ENCODE results near the gene A3GALT2. TPM values are rescaled to one million over a fixed set of nuclear protein-coding genes. Genes with fewer than 3 reads are reported as not detected.

Gene A3GALT2
- total RNA-seq, 1 donor from 2014 or later = 0.35 TPM

DNA sequence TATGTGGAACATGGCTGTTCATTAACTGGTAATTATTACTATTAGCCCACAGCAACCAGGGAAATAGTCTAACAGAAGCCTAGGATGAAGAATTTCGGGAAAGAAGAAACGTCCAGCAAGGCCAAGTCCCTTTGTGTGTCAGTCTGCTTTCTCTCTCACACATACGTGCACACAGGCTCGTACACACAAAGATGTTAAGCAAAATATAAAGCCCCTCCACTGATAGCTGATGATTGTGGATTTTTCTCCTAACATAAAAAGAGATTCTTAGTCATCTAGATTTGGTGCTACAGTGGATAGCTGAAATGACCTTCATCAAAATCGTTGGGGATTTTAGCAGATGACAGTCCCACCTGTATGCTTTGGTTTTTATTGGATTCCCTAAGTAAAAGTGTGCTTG lies 42.1 kb upstream of the A3GALT2 start:
- peak overlapping the region; percentile 96 for H3K27ac Mint-ChIP-seq (ENCODE audit: unreplicated experiment)
- H3K4me1 Mint-ChIP-seq (ENCODE audit: unreplicated experiment) = peaks cover 72% of the 10 kb centered on the region
- H3K9me3 Mint-ChIP-seq (ENCODE audit: unreplicated experiment) = peaks cover 5% of the 10 kb centered on the region
- DNase-seq (ENCODE audit: extremely low spot score, unreplicated experiment) = no peak
- H3K27me3 Mint-ChIP-seq (ENCODE audit: unreplicated experiment) = no peaks in the 10 kb centered on the region
- H3K36me3 Mint-ChIP-seq (ENCODE audit: unreplicated experiment) = peaks cover 8% of the 10 kb centered on the region
- TF ChIP-seq, protein P1, sequence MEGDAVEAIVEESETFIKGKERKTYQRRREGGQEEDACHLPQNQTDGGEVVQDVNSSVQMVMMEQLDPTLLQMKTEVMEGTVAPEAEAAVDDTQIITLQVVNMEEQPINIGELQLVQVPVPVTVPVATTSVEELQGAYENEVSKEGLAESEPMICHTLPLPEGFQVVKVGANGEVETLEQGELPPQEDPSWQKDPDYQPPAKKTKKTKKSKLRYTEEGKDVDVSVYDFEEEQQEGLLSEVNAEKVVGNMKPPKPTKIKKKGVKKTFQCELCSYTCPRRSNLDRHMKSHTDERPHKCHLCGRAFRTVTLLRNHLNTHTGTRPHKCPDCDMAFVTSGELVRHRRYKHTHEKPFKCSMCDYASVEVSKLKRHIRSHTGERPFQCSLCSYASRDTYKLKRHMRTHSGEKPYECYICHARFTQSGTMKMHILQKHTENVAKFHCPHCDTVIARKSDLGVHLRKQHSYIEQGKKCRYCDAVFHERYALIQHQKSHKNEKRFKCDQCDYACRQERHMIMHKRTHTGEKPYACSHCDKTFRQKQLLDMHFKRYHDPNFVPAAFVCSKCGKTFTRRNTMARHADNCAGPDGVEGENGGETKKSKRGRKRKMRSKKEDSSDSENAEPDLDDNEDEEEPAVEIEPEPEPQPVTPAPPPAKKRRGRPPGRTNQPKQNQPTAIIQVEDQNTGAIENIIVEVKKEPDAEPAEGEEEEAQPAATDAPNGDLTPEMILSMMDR (IDR thresholded peaks at IDR 0.05) = no peak
- no peak overlapping the region for H3K4me3 Mint-ChIP-seq (ENCODE audit: unreplicated experiment)

DNA sequence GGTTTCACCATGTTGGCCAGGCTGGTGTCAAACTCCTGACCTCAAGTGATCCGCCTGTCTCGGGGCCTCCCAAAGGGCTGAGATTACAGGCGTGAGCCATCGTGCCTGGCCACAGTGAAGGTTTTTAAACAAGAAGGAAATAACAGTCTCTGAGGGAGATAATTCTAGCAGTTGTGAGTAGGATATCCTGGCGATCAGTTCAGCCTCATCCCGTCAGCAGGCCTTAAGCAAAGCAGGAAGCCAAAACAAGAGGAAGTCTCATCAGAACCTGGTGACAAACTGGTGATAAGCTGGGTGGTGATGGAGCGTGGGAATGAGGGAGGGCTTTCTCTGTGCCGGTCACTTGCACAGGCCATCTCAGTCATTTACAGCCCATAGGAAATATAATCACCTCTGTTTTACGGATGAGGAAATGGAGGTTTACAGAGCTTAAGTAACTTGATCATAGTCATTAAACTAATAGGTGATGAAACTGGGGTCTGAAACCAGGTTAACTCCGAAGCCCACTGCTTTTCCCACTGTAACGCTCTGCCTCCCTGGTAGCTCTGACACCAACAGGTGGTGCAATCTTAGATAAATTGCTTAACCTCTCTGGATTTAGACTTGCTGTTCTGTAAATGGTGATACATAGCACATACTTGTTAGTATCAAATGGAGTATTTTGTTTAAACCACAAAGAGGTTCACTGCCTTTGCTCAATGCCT lies 40.8 kb upstream of the A3GALT2 start:
- Mint-ChIP-seq H3K36me3 (ENCODE audit: unreplicated experiment) (peaks cover 15% of the 10 kb centered on the region), H3K4me1 (ENCODE audit: unreplicated experiment) (peaks cover 58% of the 10 kb centered on the region), H3K27ac (ENCODE audit: unreplicated experiment) (peak overlapping the region; percentile 62), H3K4me3 (ENCODE audit: unreplicated experiment) (no peak overlapping the region), H3K27me3 (ENCODE audit: unreplicated experiment) (no peaks in the 10 kb centered on the region), H3K9me3 (ENCODE audit: unreplicated experiment) (peaks cover 5% of the 10 kb centered on the region)
- DNase-seq (ENCODE audit: extremely low spot score, unreplicated experiment) = no peak
- TF ChIP-seq, protein P1 (IDR thresholded peaks at IDR 0.05) = no peak

DNA sequence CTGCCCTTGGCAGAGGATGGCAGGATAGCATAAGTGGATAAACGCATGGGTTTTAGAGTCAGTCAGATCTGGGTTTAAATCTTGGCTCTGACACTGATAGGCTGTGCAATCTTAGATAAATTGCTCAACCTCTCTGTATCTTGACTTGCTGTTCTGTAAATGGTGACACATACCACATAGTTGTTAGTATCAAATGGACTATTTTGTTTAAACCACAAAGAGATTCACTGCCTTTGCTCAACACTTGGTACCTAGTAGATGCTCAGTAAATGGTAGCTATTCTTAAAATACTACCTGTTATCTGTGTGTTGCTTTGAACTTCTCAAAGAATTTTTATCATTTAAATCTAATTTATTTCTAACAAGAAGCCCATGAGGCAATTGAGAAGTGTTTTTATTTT lies 39.5 kb upstream of the A3GALT2 start:
- no peaks in the 10 kb centered on the region for H3K27me3 Mint-ChIP-seq (ENCODE audit: unreplicated experiment)
- no peak overlapping the region for H3K27ac Mint-ChIP-seq (ENCODE audit: unreplicated experiment)
- no peak overlapping the region for H3K4me3 Mint-ChIP-seq (ENCODE audit: unreplicated experiment)
- H3K4me1 Mint-ChIP-seq (ENCODE audit: unreplicated experiment) = peaks cover 45% of the 10 kb centered on the region
- peaks cover 20% of the 10 kb centered on the region for H3K36me3 Mint-ChIP-seq (ENCODE audit: unreplicated experiment)
- TF ChIP-seq, protein P1 (IDR thresholded peaks at IDR 0.05) = no peak
- peaks cover 5% of the 10 kb centered on the region for H3K9me3 Mint-ChIP-seq (ENCODE audit: unreplicated experiment)
- DNase-seq (ENCODE audit: extremely low spot score, unreplicated experiment) = no peak

DNA sequence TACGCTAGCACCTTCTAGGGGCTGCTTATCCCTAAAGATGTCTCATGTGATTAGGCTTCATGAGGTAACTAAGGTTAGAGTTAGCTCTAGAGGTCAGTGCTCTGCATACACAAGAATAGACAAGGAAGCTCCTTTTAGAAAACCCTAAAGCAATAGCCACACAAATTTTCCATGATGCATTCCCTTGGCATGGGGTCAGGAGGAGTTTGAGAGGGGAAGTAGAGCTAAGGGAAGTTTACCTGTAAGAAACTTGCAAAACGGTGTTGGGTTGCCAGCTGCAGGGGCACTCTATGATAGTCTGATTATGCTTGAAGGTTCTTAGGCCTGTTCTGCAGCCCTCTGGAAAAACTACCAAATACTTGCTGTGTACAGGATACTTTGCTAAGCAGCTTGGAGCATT lies 39.0 kb upstream of the A3GALT2 start:
- H3K4me1 Mint-ChIP-seq (ENCODE audit: unreplicated experiment) = peaks cover 41% of the 10 kb centered on the region
- DNase-seq (ENCODE audit: extremely low spot score, unreplicated experiment) = no peak
- H3K27me3 Mint-ChIP-seq (ENCODE audit: unreplicated experiment) = no peaks in the 10 kb centered on the region
- TF ChIP-seq, protein P1 (IDR thresholded peaks at IDR 0.05) = no peak
- H3K27ac Mint-ChIP-seq (ENCODE audit: unreplicated experiment) = no peak overlapping the region
- peaks cover 23% of the 10 kb centered on the region for H3K36me3 Mint-ChIP-seq (ENCODE audit: unreplicated experiment)
- no peak overlapping the region for H3K4me3 Mint-ChIP-seq (ENCODE audit: unreplicated experiment)
- peaks cover 5% of the 10 kb centered on the region for H3K9me3 Mint-ChIP-seq (ENCODE audit: unreplicated experiment)

DNA sequence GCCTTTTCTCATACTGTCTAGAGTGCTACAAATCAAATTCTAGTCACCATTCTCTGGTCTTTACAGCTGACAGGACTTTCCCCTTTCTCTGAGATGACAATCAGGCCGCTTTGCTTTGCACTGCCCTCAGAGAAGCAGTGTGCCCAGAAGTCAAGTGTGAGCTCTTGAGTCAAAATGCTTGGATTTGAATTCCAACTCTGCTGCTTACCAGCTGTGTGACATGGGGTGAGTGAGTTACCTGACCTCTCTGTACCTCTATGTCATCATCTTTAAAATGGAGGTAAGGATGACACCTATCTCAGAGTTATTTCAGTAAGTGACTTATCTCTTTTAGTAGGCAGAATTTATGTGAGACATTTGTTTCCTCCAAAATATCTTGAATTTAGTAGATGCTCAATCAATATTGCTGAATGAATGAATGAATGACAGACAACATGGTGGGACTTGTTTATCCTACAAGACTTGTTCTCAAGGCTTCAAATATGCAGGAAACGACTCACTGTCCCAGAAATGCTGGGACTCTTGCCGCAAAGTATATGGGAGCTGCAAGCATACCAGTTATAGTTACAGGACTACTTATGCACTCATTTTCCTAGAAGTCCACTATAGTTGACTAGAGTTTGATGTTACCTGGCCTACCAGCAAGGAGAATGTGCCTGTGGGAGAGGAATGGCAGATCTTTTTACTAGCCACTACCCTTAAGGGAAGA lies 38.1 kb upstream of the A3GALT2 start:
- H3K9me3 Mint-ChIP-seq (ENCODE audit: unreplicated experiment) = peaks cover 5% of the 10 kb centered on the region
- H3K36me3 Mint-ChIP-seq (ENCODE audit: unreplicated experiment) = peaks cover 23% of the 10 kb centered on the region
- H3K27me3 Mint-ChIP-seq (ENCODE audit: unreplicated experiment) = no peaks in the 10 kb centered on the region
- peaks cover 31% of the 10 kb centered on the region for H3K4me1 Mint-ChIP-seq (ENCODE audit: unreplicated experiment)
- TF ChIP-seq, protein P1 (IDR thresholded peaks at IDR 0.05) = no peak
- no peak overlapping the region for H3K27ac Mint-ChIP-seq (ENCODE audit: unreplicated experiment)
- no peak overlapping the region for H3K4me3 Mint-ChIP-seq (ENCODE audit: unreplicated experiment)
- no peak for DNase-seq (ENCODE audit: extremely low spot score, unreplicated experiment)

All from osteocyte (in vitro differentiated cells).